ENCODE data around the gene AICDA.

Gene AICDA

DNA sequence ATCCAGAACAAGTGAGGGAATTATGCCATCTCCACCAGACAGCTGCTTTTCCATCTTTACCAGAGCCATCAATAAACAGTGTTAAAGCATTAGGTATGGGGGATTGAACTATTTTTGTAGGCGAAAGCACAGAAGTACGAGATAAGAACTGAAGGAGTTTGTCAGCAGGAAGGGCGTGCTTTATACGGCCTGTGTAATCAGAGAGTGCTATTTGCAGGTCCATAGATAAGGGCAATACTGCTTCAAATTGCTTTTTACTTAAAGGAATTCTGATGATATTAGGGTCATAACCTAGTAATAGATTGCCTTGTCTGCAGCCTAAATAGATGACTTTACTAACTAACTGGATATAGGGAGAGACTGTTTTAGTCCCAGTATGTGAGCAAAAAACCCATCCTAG, 51.6 kb downstream of the AICDA start:
- no peak for DNase-seq
- Histone ChIP-seq H3K4me3 (ENCODE audit: low read depth, low read length) (no peak overlapping the region), H3K27me3 (replicated peaks) (no peaks in the 10 kb centered on the region), H3K27ac (no peak overlapping the region), H3K36me3 (replicated peaks) (no peaks in the 10 kb centered on the region)
- TF ChIP-seq, protein P1, sequence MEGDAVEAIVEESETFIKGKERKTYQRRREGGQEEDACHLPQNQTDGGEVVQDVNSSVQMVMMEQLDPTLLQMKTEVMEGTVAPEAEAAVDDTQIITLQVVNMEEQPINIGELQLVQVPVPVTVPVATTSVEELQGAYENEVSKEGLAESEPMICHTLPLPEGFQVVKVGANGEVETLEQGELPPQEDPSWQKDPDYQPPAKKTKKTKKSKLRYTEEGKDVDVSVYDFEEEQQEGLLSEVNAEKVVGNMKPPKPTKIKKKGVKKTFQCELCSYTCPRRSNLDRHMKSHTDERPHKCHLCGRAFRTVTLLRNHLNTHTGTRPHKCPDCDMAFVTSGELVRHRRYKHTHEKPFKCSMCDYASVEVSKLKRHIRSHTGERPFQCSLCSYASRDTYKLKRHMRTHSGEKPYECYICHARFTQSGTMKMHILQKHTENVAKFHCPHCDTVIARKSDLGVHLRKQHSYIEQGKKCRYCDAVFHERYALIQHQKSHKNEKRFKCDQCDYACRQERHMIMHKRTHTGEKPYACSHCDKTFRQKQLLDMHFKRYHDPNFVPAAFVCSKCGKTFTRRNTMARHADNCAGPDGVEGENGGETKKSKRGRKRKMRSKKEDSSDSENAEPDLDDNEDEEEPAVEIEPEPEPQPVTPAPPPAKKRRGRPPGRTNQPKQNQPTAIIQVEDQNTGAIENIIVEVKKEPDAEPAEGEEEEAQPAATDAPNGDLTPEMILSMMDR (IDR thresholded peaks at IDR 0.05; ENCODE audit: low read depth, low read length, missing control alignments): no peak
- in situ Hi-C loops (cut with HindIII; ENCODE audit: low pct_ligation_motif_present, low sequenced_read_pairs): no loop called here

DNA sequence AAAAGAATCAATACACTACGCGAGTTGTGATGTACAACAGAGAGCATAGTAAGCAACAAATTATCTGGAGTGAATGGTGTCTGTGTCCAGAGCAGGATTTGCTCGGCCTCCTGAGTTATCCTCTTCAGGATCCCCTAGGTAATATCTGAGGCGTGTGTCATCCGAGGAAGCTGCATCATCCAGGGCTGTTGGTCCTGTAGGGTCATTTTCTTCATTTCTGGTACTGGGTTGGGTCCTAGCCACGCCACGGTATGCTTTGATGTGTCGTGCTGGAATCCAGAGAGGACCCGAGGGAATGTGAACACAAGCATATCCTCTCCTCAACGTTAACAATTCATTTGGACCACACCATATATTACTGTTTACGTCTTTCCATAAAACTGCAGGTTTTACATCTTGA, 53.0 kb downstream of the AICDA start:
- no peak overlapping the region for H3K27ac ChIP-seq
- TF ChIP-seq, protein P1 (IDR thresholded peaks at IDR 0.05; ENCODE audit: low read depth, low read length, missing control alignments): no peak
- no peaks in the 10 kb centered on the region for H3K27me3 ChIP-seq (replicated peaks)
- no peak overlapping the region for H3K4me3 ChIP-seq (ENCODE audit: low read depth, low read length)
- H3K36me3 ChIP-seq (replicated peaks): no peaks in the 10 kb centered on the region
- in situ Hi-C loops (cut with HindIII; ENCODE audit: low pct_ligation_motif_present, low sequenced_read_pairs): no loop called here
- DNase-seq: no peak

DNA sequence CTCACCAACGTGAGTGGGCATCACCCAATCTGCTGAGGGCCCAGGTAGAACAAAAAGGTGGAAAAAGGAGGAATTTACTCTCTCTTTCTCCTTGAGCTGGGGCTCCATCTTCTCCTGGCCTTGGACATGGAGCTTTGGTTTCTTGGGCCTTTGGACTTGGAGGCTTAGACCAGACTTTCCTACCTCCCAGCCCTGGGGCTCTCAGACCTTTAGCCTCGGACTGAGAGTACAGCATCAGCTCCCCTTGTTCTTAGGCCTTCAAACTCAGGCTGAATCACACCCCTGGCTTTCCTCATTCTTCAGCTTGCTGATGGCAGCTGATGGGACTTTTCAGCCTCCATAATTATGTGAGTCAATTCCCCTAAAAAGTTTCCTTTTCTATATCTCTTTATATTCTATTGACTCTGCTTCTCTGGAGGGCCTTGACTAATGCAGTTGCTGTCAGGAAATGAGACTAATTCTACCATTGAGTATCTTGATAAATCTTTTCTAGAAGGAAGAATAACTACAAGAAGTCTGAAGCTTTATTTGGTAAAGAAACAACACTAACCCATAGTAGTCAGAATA, 56.0 kb downstream of the AICDA start:
- TF ChIP-seq, protein P1 (IDR thresholded peaks at IDR 0.05; ENCODE audit: low read depth, low read length, missing control alignments): no peak
- Histone ChIP-seq H3K27me3 (replicated peaks) (no peaks in the 10 kb centered on the region), H3K4me3 (ENCODE audit: low read depth, low read length) (no peak overlapping the region), H3K36me3 (replicated peaks) (no peaks in the 10 kb centered on the region), H3K27ac (no peak overlapping the region)
- DNase-seq: no peak
- in situ Hi-C loops (cut with HindIII; ENCODE audit: low pct_ligation_motif_present, low sequenced_read_pairs): no loop called here

DNA sequence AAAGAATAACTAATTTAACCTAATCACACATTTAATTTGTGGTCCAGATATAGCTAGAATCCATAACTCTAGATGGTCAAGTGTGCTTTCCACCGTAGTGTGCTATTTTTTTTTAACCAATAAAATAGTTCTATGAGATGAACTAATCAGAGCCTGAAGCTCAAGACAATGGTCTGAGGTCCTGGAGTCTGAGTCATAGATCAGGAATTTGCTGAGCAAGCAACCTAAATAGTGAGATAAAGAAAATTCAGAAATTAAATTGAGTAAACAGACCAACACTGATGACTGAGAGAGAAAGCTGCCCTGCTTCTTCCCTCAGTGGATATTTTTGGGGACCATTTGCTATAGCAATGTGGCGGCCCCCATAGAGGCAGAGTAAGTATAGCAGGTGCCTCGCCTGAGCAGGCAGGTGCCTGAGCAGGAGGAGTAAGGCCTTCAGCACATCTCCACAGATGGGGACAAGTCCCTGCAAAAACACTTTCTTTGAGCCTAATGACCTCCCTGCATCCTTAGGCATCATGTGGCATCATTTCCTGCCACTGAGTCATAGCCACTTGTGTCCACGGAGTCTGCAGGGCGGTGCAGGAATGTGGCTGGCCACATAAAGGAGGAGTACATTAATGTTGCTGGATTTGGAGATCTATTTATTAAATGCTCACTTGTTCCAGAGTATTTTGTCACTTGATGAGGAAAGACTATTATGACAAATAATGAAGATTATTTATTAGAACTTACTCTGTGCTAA, 58.0 kb downstream of the AICDA start:
- TF ChIP-seq, protein P1 (IDR thresholded peaks at IDR 0.05; ENCODE audit: low read depth, low read length, missing control alignments): no peak
- Histone ChIP-seq H3K36me3 (replicated peaks) (no peaks in the 10 kb centered on the region), H3K27ac (no peak overlapping the region), H3K4me3 (ENCODE audit: low read depth, low read length) (no peak overlapping the region), H3K27me3 (replicated peaks) (no peaks in the 10 kb centered on the region)
- in situ Hi-C loops (cut with HindIII; ENCODE audit: low pct_ligation_motif_present, low sequenced_read_pairs): no loop called here
- DNase-seq: peak; percentile 50

DNA sequence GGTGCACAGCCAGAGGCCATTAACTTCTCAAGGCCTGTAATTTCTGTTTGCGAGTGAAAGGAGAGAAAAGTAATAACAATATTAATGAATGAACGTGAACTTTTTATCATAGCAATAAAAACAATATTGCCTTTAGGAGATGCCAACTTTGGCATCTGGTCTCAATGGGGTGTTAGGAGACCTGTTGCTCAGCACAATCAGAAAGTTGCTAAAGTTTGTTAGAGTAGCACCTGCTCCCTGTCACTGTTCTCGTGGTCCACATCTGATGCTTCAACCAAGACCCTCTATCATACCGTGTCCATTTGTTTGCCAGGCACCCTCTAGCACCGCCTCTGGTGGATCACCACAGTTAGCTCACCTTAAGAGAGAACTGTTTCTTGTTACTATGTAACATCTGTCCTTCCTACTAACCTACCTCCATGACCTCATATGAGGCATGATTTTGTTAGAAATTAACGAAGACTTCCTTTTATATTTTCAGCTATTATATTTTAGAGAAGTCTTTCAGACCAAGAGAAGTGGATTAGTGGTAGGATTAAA, 59.5 kb downstream of the AICDA start:
- in situ Hi-C loops (cut with HindIII; ENCODE audit: low pct_ligation_motif_present, low sequenced_read_pairs): no loop called here

More for the DNA sequence above, 59.5 kb downstream of the AICDA start:
- no peaks in the 10 kb centered on the region for H3K36me3 ChIP-seq (replicated peaks)
- DNase-seq: no peak
- no peaks in the 10 kb centered on the region for H3K27me3 ChIP-seq (replicated peaks)
- H3K4me3 ChIP-seq (ENCODE audit: low read depth, low read length): no peak overlapping the region
- no peak overlapping the region for H3K27ac ChIP-seq
- TF ChIP-seq, protein P1 (IDR thresholded peaks at IDR 0.05; ENCODE audit: low read depth, low read length, missing control alignments): no peak
